Uterus (tissue), 2 donors: ENCODE measurements around the gene SH3RF3.

ENCODE experiments used
- POLR2A ChIP-seq, 2 donors: fragments of 450-650 bp; IDR thresholded peaks; one replicate each; pipeline ENCODE4 v1.6.1; 2016; ENCODE audit warnings: antibody characterized with exemption in 2 of 2, mild to moderate bottlenecking in 1 of 2, moderate library complexity in 1 of 2
- TF ChIP-seq, protein P1 (sequence below), 4 experiments: fragments of 200-600 bp in 2 of 4; fragments of 450-650 bp in 2 of 4; sonication (generic) in 2 of 4; IDR thresholded peaks; one replicate each; pipeline ENCODE4 v1.5.1; 2016 to 2019; ENCODE audit warnings: antibody characterized with exemption in 4 of 4, mild to moderate bottlenecking in 2 of 4, moderate library complexity in 1 of 4

GRCh38 chr2:109220860-109221259 is 91.9 kb downstream of the SH3RF3 start:
- TF ChIP-seq, protein P1, sequence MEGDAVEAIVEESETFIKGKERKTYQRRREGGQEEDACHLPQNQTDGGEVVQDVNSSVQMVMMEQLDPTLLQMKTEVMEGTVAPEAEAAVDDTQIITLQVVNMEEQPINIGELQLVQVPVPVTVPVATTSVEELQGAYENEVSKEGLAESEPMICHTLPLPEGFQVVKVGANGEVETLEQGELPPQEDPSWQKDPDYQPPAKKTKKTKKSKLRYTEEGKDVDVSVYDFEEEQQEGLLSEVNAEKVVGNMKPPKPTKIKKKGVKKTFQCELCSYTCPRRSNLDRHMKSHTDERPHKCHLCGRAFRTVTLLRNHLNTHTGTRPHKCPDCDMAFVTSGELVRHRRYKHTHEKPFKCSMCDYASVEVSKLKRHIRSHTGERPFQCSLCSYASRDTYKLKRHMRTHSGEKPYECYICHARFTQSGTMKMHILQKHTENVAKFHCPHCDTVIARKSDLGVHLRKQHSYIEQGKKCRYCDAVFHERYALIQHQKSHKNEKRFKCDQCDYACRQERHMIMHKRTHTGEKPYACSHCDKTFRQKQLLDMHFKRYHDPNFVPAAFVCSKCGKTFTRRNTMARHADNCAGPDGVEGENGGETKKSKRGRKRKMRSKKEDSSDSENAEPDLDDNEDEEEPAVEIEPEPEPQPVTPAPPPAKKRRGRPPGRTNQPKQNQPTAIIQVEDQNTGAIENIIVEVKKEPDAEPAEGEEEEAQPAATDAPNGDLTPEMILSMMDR (IDR thresholded peaks at IDR 0.05), result no peak
- TF ChIP-seq POLR2A (IDR thresholded peaks at IDR 0.05), result no peak
